GM19023 (cell line): ENCODE results near the gene TIMM13.
"Not testable (repeated sequence)": the region's sequence is repeated elsewhere in the genome, so short reads cannot be mapped to it uniquely, and the experiment has no call there.

ENCODE experiments used
- ATAC-seq: cut with Tn5 transposase; IDR thresholded peaks from one replicate; pipeline ENCODE4 v1.9.1; 2021; ENCODE audit warnings: mild to moderate bottlenecking, moderate library complexity; ENCODE audit not compliant: unreplicated experiment

TIMM13 gene

DNA sequence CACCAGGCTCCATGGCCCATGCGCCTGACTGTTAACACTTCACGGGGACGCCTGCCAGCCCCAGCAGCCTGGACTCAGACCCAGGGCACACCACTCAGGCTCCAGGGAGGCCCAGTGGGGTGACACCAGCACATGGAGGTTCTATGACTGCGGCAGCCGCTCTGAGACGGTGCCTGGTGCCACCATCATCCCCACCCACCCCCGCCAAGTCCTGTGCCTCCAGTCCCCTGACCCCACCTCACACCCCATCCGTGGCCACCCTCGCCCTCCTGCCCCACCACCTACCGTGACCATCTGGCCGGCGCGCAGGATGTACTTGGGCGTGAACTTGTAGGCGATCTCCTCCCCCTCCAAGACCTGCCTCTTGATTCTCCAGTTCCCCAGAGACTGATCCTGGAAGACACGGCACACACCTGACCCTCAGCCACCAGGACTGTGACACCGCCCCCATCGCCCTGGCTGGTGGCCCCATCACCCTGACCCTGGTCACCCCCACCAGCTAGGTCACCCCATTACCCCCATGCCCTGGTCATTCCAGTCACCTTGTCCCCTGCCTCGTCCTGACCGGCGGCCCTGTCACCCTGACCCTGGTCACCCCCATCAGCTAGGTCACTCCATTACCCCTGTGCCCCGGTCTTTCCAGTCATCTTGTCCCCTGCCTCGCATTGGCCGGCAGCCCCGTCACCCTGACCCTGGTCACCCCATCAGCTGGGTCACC, 4.9 kb upstream of the TIMM13 start:
- no peak for ATAC-seq

- no peak for ATAC-seq
These were observed 4.1 kb upstream of the TIMM13 start for GRCh38 chr19:2431318-2432055.

GRCh38 chr19:2429917-2430535, 2.6 kb upstream of the TIMM13 start:
- no peak for ATAC-seq

DNA sequence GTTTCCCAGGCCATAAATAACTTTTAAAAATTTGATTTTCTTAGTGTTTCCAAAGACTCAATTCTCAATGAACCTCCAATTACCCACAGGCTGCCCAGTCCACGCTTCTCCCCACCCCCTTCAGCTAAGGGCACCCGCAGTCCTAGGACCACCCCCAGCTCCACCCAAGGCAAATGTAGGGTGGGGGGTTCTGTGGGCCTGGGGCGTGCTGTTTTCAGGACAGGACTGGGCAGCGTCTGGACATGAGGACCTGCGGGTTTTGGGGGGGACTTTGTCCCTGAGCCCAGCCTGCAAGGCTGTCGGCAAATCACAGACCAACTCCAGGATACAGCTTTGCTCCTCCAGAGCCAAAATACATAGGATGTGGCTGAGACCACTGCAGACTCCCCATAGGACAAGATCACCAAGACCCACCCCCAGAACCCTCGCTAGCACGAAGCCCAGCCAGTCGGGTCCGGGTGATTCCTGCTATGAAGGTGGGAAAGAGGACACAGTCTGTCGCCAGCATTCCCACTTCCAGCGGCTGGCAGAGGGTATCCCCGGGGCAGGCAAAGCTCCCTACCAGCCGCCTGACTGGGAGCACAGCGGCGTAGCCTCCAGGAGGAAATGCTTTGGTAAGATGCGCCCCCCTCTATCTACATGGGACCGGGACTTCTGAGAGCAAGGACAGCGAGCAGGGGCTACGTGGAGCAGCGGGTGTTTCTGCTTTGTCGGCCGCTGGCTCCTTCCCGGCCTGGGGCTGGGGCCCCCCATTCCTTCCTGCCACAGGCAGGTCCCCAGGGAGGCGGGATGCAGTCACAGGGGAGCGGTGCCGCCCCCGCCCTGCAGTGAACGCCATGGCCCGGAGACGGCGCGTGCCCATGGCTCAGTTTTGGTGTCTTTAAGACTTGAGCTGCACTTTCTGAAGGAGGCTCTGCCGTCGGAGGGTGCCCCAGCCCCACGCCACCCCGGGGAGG, 1.6 kb upstream of the TIMM13 start:
- no peak for ATAC-seq

GRCh38 chr19:2428321-2428690, 920 bp upstream of the TIMM13 start:
- no peak for ATAC-seq

DNA sequence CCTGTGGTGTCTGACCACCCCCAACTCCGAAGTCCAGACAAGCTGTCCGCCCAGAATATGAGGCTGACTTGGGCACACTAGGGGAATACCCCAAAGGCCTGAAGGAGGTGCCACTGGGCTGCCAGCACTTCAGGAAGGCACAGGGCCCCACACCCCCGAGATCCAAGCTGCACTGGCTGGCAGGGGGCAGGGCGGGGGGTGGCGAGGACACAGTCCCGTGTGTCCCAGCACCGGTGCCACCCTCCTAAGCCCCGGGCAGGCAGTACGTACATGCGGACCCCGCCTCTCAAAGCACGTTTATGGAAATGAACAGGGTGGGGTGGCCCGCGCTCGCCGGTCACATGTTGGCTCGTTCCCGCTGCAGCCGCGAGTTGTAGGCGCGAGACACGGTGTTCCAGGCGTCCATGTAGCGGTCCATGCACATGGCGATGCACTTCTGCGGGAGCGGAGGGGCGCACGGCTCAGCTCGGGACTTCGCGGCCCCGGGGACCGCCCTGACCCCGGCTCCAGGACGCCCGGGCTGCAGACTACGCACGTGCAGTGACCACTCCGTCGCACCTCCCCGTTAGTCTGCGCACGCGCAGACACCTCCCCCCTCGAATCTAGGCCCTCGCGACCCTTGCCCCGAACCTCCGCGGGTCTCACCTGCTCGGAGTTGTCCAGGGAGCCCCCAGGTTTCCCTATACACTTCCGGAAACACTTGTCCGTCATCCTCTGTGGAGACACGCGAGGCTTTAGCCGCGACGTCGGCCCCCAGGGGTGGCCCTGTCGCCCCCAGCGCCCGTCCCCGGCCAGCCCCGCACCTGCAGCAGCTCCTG, 566 bp downstream of the TIMM13 start:
- peak; percentile 9 for ATAC-seq

DNA sequence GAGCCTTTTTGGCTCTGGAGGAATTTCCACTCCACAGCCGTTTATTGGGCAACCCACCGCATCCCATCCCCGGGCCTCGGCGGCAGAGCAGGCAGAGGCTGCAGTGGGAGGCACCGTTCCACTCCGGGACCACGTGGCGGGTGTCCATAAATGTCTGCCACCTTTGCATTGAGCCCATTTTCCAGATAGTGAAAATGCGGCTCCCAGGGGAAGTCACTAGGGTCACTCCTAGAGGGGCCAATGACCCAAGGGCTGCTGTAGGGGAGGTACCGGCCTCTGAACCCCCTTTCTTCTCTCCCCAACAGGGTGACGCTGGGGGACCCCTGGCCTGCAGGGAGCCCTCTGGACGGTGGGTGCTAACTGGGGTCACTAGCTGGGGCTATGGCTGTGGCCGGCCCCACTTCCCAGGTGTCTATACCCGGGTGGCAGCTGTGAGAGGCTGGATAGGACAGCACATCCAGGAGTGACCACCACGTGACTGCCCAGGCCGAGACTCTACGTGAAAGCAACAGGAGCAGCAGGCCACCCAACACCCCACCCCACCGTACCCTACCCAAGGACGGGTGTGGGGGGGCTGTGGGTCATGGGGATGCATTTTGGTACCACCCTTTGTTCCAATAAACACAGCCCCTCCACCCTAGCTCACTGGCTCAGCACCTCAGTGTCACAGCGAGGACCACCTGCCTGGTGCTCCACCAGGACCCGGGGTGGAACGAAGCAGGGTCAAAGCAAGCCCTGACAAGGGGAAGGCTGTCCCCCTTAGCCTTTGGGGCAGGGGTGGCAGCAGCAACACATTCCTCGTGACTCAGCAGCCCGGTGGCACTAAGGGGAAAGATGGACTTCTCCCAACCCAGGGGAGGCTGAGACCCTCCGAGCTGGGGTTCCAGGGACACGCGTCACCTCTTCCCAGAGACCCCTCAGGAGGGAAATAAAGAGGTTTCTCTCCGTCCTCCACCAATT, 1.5 kb downstream of the TIMM13 start:
- ATAC-seq = no peak

- no peak for ATAC-seq
These were observed 2.4 kb downstream of the TIMM13 start for GRCh38 chr19:2424686-2425621.

DNA sequence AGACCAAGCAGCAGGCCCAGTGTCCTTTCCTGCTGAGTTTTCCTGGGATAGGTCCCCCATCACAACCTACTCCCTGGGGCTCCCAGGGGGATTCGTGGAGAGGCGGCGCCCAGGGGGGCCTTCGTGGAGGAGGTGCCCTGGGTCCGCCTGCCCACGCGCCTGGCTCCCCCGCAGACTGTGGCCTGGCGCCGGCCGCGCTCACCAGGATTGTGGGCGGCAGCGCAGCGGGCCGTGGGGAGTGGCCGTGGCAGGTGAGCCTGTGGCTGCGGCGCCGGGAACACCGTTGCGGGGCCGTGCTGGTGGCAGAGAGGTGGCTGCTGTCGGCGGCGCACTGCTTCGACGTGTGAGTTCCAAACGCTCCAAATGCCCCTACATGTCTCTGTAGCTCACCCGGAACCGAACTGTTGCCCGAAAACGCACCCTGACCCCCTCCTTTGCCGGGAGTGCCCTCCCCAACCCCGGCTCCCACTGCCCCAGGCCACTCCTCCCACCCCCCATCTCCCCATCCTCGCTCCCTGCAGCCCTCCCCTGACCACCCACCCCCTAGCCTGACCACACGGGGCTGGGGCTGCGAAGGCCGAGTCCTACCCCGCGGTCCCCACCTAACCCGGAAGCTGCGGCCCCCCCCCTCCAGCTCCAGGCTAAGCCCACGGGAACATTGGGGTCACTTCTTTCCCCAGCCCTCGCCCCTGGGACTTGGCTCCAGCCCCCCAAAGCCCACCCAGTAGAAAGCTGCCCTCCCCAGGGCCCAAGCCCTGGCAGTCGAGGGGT, 3.3 kb downstream of the TIMM13 start:
- ATAC-seq = no peak

DNA sequence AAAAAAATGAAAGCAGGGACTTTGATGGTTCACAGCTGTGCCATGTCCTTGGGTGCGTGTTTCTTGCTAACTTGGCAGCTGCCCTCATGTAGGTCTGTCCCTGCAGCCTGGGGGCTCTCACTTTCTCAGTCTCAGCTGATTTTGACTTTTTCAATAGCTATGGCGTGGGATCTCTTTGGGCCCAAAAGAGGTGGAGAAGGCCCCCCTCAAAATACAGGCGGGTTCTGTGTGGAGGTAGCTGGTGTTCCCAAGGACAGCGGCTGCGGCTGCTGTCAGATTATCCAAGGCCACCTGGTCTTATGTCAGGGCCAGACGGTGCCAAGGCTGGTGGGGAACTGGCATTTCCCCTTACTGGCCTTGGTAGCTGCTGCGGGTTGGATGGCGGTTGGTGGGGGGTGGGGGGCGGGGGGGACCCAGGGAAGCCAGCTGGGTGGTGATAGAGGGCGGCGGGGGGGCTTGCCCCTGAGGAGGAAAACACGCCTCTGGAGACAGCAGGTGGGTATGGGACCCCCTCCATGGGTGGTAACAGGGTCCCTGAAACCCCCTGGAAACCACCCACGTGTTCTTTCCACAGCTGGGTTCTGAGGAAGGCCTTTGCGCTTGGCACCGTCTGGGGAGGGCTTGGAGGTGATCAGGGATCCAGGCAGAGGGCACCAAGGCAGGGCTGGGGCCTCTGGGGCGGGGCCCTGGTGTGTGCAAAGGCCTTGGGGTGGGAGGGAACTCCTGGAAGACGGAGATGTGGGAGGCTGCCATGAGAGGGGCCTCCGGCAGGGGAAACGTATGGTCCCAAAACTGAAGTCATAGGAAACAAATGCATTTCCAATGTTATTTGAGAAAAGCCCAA, 4.1 kb downstream of the TIMM13 start:
- no peak for ATAC-seq

DNA sequence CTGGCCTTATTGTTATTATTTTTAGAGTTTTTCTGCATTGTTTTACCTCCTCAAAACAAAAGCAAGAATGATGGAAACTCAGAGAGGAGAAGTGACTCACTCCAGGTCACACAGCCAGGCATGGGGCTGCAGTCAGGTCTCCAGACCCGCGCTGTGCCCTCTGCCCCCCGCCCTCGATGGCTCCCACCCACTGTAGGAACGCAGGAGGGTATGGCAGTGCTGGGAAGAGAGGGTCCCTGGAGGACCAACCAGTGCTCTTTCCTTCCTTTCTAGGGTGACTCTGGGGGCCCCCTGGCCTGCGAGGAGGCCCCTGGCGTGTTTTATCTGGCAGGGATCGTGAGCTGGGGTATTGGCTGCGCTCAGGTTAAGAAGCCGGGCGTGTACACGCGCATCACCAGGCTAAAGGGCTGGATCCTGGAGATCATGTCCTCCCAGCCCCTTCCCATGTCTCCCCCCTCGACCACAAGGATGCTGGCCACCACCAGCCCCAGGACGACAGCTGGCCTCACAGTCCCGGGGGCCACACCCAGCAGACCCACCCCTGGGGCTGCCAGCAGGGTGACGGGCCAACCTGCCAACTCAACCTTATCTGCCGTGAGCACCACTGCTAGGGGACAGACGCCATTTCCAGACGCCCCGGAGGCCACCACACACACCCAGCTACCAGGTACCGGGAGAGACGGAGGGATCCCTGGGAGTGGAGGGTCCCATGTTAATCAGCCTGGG, 5.6 kb downstream of the TIMM13 start:
- ATAC-seq = no peak

GRCh38 chr19:2420490-2420889, 6.9 kb downstream of the TIMM13 start:
- ATAC-seq = no peak

DNA sequence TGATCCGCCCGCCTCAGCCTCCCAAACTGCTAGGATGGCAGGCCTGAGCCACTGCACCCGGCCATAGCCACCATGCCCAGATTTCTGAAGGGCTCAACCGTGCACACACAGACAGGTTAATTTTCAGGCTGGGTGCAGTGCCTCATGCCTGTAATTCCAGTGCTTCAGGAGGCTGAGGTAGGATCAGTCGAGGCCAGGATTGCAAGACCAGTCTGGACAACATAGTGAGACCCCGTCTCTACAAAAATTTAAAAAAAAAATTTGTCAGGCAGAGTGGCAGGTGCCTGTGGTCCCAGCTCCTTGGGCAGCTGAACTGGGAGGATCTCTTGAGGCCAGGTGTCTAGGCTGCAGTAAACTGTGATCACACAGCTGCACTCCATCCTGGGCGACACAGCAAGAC, 7.6 kb downstream of the TIMM13 start:
- ATAC-seq = no peak

DNA sequence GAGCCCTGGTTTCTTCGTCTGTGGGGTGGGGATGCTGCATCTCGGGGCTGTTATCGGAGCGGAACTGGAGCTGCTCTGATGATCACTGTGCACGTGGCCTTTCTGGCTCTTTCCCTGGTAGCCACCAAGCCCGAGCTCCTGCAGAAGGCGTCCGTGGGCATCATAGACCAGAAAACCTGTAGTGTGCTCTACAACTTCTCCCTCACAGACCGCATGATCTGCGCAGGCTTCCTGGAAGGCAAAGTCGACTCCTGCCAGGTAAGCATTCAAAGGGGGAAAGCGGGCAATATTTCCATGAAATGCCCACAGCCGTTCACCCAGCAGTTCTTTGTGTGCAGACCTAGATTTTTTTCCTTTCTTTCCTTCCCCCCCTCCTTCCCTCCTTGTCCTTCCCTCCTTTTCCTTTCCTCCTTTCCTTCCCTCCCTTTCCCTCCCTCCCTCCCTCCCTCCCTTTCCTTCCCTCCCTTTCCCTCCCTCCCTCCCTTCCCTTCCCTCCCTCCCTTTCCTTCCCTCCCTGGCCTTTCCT, 9.4 kb downstream of the TIMM13 start:
- no peak for ATAC-seq

DNA sequence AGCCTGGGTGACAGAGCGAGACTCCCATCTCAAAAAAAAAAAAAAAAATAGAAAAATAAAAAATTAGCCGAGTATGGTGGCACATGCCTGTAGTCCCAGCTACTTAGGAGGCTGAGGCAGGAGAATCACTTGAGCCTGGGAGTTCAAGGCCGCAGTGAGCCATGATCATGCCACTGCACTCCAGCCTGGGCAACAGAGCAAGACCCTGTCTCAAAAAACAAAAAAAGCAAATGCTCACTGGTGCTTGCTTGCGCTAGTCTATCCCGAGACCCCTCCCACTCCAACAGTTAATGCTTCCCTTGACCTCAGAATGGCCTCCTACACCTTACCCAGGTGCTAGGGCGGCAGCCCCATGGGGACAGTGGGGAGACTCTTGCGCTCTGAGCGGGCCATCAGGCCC, 9.9 kb downstream of the TIMM13 start:
- not testable (repeated sequence) for ATAC-seq
